ENCODE data around the gene GRAMD1C.

The GRAMD1C gene

DNA sequence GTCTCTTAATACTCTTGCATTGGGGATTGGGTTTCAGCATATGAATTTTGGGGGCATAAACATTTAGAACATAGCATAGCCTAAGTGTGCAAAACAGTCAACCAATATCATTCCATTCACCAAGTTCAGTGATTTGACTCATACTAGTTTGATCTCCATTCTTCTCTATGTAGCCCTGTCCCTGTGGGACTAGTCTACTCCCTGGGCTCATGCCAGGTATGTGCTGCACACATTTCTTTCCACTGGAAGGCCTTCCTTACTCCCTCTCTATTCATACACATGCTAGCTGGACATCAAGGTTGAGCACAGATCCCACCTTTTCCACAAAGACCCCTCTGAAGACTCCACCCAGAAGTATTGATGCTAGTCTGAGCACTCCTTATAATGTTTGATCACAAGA lies 114.3 kb downstream of the GRAMD1C start:
- no peak for DNase-seq (ENCODE audit: low spot score)

DNA sequence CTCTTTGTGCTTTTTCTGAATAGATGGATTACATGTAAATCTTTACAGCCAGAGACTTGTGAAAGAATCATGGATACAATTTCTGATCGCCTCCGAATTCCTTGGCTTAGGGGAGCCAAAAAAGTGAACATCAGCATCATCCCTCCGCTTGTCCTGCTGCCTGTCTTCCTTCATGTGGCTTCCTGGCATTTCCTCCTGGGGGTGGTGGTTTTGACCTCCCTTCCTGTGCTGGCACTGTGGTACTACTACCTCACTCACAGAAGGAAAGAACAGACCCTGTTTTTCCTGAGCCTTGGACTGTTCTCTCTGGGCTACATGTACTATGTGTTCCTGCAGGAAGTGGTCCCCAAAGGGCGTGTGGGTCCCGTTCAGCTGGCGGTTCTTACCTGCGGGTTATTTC lies 115.1 kb downstream of the GRAMD1C start:
- DNase-seq (ENCODE audit: low spot score): no peak

- no peak for DNase-seq (ENCODE audit: low spot score)
Measured at GRCh38 chr3:113954091-113954685, 115.6 kb downstream of the GRAMD1C start.

DNA sequence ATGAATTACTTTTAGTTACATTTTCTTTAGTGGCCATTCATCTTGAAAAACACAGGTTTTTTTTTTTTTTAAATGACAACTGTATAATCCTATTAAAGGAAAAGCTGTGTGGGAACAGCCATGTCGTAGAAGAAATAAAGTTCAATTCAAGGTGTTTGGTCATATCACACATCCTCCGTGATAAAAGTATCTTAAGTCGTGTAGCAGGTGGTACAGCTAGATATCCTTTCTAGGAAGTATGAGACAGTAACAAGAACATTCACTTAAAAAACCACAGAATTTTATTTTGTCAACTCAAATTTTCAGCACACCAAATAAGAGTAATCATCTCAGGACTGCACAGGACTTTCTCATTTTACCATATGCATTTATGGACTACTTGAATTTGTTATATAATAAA lies 125.3 kb downstream of the GRAMD1C start:
- DNase-seq (ENCODE audit: low spot score): no peak

DNA sequence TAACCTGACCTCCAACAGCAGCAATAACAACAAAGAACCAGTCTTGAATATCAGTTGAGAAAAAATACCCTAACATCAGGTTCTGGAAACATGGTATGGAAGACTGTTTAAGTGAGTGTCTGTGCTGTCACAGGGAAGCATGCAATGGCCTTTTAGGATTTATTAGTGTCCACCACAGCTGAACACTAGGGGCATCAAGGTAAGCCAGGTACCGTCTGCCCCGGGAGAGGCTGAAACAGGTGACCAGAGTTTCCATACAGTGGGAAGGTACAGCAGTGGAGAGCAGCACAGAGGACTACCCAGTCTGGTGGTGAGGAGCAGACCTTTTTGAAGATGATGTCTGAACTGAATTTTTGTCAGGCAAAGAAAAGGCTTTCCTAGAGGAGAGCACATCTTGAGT lies 127.6 kb downstream of the GRAMD1C start:
- no peak for DNase-seq (ENCODE audit: low spot score)

- no peak for DNase-seq (ENCODE audit: low spot score)
Measured at GRCh38 chr3:113968986-113969385, 130.4 kb downstream of the GRAMD1C start.

DNA sequence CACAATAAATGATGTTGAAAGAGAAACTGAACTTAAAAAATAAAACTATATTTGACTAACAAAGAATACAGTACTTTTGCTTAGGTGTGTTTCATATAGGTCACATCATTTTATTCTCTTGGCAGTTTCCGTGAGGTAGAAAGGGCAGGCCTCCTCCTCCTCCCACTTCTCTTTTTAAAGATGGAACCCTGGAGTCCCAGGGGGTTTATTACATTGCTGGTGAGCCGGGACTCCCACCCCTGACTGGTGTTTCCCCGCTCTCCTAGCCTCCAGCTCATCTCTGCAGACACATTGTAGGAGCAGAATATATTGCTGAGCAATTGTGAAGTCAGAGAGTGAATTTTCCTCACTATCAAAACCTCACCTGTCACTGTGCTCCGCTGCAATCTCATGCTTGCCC lies 139.2 kb downstream of the GRAMD1C start:
- DNase-seq (ENCODE audit: low spot score): no peak

DNA sequence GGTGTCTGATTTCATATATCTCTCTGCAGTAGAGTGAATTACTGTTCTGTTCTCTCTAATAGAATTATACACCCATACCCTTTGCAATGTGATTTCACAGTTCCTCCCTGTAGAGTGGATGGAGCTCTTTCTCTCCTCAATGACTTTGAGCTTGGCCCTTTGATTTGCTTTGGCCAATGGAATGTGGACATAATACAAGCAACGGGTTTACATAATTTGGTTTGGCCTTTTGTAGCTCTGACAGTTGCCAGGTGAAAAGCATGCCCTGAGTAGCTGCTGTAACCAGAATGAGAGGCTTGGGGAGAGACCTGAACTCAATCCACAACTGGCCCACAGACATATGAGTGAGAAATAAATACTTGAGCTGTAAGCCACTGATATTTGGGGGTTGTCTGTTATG lies 141.3 kb downstream of the GRAMD1C start:
- DNase-seq (ENCODE audit: low spot score): no peak

GRCh38 chr3:113981803-113982202 lies 143.2 kb downstream of the GRAMD1C start:
- DNase-seq (ENCODE audit: low spot score): no peak

DNA sequence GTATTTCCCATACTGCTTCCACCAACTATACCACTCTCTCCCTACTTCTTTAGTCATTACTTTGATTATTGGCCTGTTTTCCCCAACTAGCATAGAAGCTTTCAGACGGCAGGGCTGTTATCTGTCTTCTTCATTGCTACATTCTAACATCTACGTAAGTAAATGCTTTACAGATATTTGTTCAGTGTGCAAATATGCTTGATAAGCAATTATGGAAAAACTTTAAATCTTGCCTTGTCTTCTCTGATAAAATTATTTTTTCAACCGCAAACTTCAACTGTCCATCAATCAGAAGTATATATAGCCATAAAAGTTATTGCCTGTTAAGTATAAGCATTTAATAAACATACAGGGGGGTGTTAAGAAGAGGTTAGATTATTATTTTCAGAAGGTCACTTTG lies 145.0 kb downstream of the GRAMD1C start:
- no peak for DNase-seq (ENCODE audit: low spot score)

DNA sequence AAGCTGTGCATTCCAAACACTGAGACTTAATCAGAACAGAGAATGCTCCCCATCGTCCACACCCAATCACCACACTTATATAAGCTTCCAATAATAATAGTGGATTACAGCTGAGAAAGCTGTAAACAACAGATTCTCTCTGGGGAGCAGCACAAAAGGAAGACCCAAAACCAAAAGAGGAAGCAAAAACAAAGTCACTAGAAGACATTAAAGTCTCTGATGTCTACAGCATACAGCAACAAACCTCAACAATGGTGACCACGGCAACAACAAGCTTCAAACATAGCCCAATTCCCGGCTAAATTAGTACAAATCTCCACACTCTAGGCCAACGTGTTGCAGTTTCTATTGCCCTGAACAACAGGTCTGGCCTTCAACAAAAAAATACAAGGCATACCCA lies 147.0 kb downstream of the GRAMD1C start:
- no peak for DNase-seq (ENCODE audit: low spot score)

Measured in CD4-positive, alpha-beta T cell treated with Interleukin-2 at 100 ng/mL for 4 hours (primary cell).